NCI-H2227 (cell line): ENCODE data around the gene EEIG2.
A peak's percentile ranks its signal among the peaks of the same experiment; 100 is the strongest.
"Not testable (repeated sequence)": the region's sequence is repeated elsewhere in the genome, so short reads cannot be mapped to it uniquely, and the experiment has no call there.

Experiments
- DNase-seq: peaks from one replicate; lab custom pipeline; 2025; ENCODE audit not compliant: unreplicated experiment; lab: John Stamatoyannopoulos, UW

EEIG2 gene

DNA sequence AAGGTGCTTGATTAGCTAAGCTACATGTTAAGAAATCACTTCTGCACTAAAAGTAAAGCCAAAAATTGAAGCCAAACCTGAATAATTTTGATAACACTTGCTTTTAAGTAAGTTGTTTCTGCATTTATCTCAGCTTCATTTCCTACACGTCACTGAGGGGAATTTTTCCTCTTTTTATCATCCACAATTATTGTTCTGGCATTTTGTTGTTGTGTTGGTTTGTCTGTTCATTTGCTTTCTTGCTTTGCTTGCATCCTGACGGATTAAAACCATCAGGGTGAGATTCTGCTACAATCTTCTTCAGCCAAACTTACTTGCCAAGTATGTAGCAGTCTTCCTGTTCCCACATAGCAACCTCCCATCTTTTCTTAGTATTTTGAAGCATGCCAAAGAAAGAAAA lies 18.0 kb upstream of the EEIG2 start:
- DNase-seq, result no peak

GRCh38 chr1:108547493-108547892 lies 12.4 kb upstream of the EEIG2 start:
- DNase-seq, result not testable (repeated sequence)

GRCh38 chr1:108551137-108551862 lies 8.6 kb upstream of the EEIG2 start:
- DNase-seq, result no peak

GRCh38 chr1:108553905-108554304 lies 6.0 kb upstream of the EEIG2 start:
- DNase-seq, result no peak

DNA sequence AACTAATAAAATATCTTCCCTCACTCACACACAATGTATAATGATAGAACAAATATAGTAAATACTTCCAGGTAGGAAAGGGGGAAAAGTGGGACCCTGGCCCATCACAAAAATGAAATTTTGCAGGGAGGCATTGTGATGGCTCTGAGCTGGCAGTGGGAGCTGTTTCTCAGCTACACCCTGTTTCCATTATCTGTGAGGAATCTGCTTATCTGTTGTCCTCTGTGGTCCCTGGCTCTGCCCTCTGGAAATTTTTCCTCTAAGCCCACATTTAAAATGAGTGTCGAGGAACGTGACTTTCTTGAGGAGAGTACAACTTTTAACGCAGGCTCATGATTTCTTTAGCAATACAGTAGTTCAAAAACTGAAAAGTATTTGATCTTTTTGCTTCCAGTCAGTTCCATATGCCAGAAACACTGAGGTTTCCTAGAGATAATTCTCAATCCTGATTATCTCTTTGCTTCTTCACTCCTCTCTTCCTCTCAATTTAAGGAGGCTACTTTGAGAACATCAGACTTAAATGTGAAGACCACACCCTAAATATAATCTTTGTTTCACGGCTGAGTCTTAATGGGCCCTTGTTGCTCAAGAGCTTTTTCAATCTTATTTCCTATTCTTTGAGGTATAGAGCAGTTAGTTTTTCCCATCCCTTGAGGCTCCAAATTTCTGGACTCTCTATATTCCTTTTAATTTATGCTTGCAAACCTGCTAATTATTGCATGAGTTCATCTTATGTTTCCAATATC lies 5.0 kb upstream of the EEIG2 start:
- no peak for DNase-seq

- DNase-seq, result no peak
Observed at GRCh38 chr1:108556066-108556465, 3.8 kb upstream of the EEIG2 start.

- no peak for DNase-seq
Observed at GRCh38 chr1:108556499-108556898, 3.4 kb upstream of the EEIG2 start.

DNA sequence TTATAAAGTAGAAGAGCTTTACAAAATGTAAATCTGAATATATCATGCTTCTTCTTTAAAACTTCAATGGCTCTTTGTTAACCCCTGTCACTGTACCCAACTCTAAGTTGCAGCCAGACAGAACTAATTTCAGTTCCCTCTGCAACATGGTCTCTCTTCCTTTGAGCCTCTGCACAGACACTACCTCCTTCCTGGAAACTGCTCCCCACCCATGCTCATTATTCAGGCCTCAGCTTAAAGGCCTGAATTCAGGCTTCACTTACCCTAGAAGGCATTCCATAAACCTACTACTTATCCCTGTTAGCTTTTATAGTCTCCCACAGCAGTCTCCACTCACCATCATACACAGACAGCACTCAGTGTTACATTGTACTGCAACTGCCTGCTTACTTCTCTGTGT lies 2.6 kb upstream of the EEIG2 start:
- no peak for DNase-seq

DNA sequence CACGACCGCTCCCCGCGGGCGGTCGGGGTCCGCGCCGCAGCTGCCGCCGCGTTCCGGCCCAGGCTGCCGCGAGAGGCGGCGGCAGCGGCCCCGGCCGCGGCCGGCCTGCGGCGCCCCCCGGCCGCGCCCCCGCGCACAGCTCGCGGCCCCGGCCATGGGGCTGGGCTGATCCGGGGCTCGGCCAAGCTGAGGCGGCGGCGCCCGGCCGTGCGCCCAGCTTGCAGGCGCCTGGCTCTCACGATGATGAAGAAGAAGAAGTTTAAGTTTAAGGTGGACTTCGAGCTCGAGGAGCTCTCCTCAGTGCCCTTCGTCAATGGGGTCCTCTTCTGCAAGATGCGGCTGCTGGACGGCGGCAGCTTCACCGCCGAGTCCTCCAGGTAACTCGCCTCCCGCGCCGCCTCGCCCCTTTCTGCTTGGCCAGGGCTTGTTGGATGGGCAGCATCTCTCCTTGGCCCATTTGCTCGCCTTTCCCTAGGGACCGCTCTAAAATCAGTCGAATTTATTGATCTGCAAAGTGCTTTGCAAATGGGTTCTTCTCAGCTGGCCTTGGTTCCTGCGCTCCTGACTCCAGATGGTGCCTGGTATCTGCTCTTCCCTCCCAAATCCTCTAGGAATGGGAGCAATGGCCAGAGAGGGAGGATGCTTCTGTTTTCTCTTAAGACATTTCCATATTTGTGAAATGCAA lies 431 bp downstream of the EEIG2 start:
- DNase-seq, result peak; percentile 64

DNA sequence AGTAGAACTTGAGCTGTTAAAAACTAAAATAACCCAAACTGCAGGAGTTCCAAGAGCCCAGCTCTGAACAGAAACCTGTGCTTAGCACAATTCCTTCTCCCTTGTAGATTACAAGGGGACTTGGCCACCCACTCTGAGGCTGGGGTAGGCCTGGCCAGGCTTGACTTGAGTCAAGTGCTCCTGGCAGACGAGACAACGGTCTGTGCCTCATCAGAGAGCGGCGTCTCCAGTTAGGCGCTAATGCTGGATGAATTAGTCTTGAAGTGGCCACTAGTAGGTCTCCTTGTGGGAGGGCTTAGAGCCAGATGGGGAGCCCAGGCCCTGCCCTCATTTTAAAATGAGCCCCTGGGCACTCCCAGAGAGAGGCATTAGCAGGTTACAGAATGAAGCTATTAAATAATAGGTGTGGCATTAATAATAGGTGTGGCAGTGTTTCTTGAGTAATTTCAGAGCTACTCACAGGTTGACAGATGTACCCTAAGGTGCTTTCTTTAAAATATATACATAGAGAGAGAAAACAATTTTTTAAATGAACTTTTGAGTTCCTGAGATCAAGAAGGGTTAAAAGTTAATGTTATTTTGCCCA lies 1.1 kb downstream of the EEIG2 start:
- peak; percentile 71 for DNase-seq

GRCh38 chr1:108561689-108562326 lies 1.9 kb downstream of the EEIG2 start:
- DNase-seq, result peak; percentile 66

GRCh38 chr1:108563808-108564207 lies 3.9 kb downstream of the EEIG2 start:
- DNase-seq, result no peak

DNA sequence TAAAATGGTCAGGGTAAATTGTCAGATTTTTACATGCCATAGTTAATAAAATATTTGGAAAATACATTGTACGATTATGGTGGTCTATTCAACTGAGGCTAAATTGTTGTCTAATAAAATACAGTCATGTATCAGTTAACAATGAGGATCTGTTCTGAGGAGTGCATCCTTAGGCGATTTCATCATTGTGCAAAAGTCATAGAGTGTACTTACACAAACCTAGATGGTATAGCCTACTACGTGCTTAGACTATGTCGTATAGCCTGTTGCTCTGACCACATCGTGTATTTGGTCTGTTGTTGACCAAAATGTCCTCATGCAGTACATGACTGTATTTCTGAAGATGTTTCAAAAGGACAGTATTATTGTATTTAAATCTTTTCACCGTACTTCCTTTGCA lies 5.2 kb downstream of the EEIG2 start:
- no peak for DNase-seq

DNA sequence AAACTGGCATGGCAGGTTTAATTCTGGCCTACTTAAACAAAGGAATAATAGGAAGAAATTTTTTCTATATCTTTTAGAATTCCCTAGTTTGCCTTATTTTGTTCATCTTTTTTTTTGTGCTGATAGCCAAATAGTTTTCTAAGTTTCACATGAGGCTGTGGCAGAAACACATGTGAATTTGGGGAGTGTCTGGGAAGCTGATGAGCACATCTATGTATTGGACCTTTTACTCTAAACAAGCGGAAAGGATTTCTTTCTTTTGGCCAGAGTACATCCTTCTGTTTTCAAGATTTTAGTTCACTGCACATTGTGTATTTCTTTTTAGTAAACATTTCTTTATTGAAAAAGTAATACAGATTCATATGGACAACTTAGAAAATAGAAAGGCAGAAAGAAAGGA lies 5.6 kb downstream of the EEIG2 start:
- DNase-seq, result no peak

- DNase-seq, result no peak
Observed at GRCh38 chr1:108568589-108568988, 8.7 kb downstream of the EEIG2 start.

GRCh38 chr1:108569097-108569728 lies 9.3 kb downstream of the EEIG2 start:
- DNase-seq, result no peak

DNA sequence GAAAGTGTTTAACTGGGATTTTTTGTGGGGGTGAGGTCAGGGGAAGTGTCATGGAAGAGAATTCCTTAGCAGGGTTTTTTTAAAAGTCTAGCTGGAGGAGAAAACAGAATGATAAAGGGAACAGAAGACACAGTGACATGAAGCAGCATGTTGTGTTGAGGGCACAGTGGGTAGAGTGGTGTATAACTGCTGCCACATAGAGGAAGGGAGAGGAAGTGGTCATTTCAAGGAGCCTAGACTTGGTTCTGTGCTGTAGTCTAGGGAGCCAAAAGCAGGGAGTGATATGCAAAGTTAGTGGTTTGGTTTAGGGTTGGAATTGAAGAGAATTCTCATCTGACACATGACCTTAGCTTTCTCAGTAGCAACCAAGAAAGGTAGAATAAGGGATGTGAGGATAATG lies 10.2 kb downstream of the EEIG2 start:
- no peak for DNase-seq

DNA sequence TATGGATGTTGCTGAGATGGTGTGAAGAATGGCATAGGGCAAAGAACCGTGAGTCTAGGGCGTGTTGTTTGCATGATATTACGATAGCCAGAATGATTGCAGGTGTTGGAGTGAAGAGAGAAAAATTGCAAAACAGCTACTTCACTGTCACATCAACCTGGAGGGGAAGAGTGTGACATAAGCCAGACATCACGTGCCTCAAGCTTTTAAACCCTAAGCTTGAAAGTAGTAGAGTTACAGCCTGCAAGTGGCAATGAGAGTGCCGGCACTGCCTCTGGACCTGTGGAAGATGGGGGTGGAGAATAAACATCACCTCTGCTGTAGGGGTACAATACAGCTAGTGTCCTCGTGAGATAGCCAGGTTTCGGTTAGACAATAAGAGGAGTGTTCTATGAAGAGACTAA lies 11.1 kb downstream of the EEIG2 start:
- no peak for DNase-seq

DNA sequence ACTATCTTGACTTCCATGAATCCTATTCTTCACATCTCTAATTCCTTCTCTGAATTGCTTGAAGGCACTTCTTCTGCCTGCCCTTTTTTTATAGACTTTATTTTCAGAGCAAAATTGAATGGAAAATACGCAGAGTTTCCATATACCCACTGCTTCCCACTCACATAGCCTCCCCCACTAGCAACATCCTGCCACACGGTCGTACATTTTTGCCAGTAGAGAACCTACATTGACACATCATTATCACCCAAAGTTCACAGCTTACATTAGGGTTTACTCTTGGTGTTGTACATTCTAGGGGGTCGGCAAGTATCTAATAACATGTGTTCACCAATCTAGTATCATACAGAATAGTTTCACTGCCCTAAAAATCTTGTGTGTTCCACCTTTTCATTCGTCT lies 12.3 kb downstream of the EEIG2 start:
- no peak for DNase-seq

DNA sequence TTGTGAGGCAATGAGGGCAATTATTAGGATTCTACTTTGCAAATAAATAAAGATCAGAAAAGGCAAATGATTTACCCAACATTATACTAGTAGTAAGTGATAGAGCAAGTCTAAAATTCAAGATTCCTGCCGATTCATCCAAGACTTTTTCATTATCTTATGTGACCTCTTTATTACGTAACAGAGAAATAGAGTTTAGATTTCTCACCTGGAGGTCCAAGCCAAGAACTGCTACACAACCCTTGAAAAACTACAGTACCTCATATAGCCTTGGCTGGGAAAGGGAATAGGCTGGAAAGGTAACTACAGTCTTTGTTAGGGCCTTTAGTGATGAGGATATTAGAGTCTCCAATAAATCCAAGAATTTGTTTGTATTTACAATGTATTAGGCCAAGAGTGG lies 13.3 kb downstream of the EEIG2 start:
- DNase-seq, result no peak

DNA sequence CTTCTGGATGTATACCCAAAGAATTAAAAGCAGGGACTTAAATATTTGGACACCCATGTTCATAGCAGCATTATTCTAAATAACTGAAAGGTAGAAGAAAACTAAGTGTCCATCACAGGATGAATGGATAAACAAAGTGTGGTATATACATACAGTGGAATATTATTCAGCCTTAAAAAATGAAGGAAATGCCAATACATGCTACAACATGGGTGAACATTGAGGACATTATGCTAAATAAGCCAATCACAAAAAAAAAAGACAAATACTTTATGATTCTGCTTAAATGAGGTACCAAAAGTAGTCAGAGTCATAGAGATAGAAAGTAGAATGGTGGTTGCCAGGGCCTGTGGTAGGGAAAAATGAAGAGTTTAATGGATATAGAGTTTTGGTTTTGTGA lies 14.1 kb downstream of the EEIG2 start:
- DNase-seq, result no peak
